Kidney (tissue), 14 donors: ENCODE measurements around the gene KRT20. TPM values are rescaled to one million over a fixed set of nuclear protein-coding genes. Genes with fewer than 3 reads are reported as not detected.

Experiments
- DNase-seq, 5 donors: peaks; one replicate each; pipeline ENCODE4 v3.0.0-alpha.2; 2013 to 2020
- FAIRE-seq: peaks from 2 replicates; lab custom pipeline; 2012; peaks lifted over from hg19 to GRCh38; lab: Jason Lieb, UNC
- H3K27ac ChIP-seq, 2 donors: one replicate each; pipeline ENCODE4 v1.7.0; 2013; ENCODE audit warnings: low read depth in 2 of 2, low read length in 2 of 2, inconsistent platforms in 1 of 2
- H3K27me3 ChIP-seq: one replicate; pipeline ENCODE4 v1.7.1; 2013; ENCODE audit warnings: low read length, inconsistent platforms; ENCODE audit not compliant: control insufficient read depth, insufficient read depth
- H3K36me3 ChIP-seq, 3 donors: one replicate each; pipeline versions ENCODE4 v1.7.0 to v1.7.1; 2013; ENCODE audit warnings: low read length in 3 of 3, control low read depth in 1 of 3, inconsistent platforms in 1 of 3; ENCODE audit not compliant: insufficient read depth in 3 of 3, control insufficient read depth in 2 of 3
- H3K4me1 ChIP-seq, 3 donors: one replicate each; pipeline versions ENCODE4 v1.7.0 to v1.7.1; 2013; ENCODE audit warnings: low read length in 3 of 3, inconsistent platforms in 1 of 3, low read depth in 1 of 3; ENCODE audit not compliant: control insufficient read depth in 2 of 3, insufficient read depth in 2 of 3
- H3K4me3 ChIP-seq, 3 donors: one replicate each; pipeline versions ENCODE4 v1.7.0 to v1.8.1; 2013; ENCODE audit warnings: low read length in 3 of 3, control low read depth in 1 of 3, inconsistent platforms in 1 of 3
- H3K9ac ChIP-seq, 3 donors: one replicate each; pipeline versions ENCODE4 v1.7.0 to v1.7.1; 2013; ENCODE audit warnings: low read length in 3 of 3, control low read depth in 1 of 3, inconsistent platforms in 1 of 3
- H3K9me3 ChIP-seq, 3 donors: one replicate each; pipeline versions ENCODE4 v1.7.0 to v1.7.1; 2013; ENCODE audit warnings: low read length in 3 of 3, control low read depth in 1 of 3, inconsistent platforms in 1 of 3; ENCODE audit not compliant: control insufficient read depth in 2 of 3, insufficient read depth in 1 of 3
- CTCF ChIP-seq: IDR thresholded peaks from 3 replicates; pipeline ENCODE4 v1.5.1; 2012; ENCODE audit warnings: mild to moderate bottlenecking, moderate library complexity, borderline replicate concordance; ENCODE audit not compliant: insufficient read depth; ENCODE audit errors: extremely low read depth
- intact Hi-C: fragments of 100-400 bp; cut with DNase I; formaldehyde crosslinking; loops from one replicate; pipeline ENCODE4 v1.11.1; 2022
- polyA plus RNA-seq: library from polyadenylated mRNA; stranded (reverse); fragments of 350-450 nt; fragmentation: Illumina TruSeq; extraction: RNeasy Lipid Tissue Mini Kit (QIAGEN cat#74804); gene quantifications from one replicate; pipeline ENCODE4 v1.2.3, GENCODE V29; 2014; ENCODE audit warnings: low read depth, low replicate concordance; ENCODE audit not compliant: insufficient read depth
- total RNA-seq: library from RNA; stranded (reverse); fragmentation: NEBNext Ultra II Directional; extraction: Animal tissue kit (Norgen Biotek cat#: 25700); gene quantifications from one replicate; pipeline ENCODE4 v1.2.1, GENCODE V29; 2021
- donor health status: control.
- donor health status: control.
- donor health status: control.
- donor health status: control.
- donor health status: control.
- donor health status: DM: yes; HTN: yes; CAD: no.
- donor health status: Normal renal cell carcinoma (clear cell type).

KRT20 gene
- total and polyA plus RNA-seq, 2 donors from 2014 or later: not detected

GRCh38 chr17:40916366-40916765 lies 31.3 kb upstream of the KRT20 start:
- Histone ChIP-seq H3K4me3 (no peak overlapping the region), H3K36me3 (no peaks in the 10 kb centered on the region), H3K27me3 (no peaks in the 10 kb centered on the region), H3K9ac (no peak overlapping the region), H3K4me1 (no peaks in the 10 kb centered on the region), H3K9me3 (no peaks in the 10 kb centered on the region), H3K27ac (no peak overlapping the region)
- intact Hi-C loops: loop anchor here (10.0 kb wide), 1 partner anchor 408 kb away; no protein-coding TSS in a partner anchor
- no peak for TF ChIP-seq CTCF
- DNase-seq (no peak), FAIRE-seq (no peak)

DNA sequence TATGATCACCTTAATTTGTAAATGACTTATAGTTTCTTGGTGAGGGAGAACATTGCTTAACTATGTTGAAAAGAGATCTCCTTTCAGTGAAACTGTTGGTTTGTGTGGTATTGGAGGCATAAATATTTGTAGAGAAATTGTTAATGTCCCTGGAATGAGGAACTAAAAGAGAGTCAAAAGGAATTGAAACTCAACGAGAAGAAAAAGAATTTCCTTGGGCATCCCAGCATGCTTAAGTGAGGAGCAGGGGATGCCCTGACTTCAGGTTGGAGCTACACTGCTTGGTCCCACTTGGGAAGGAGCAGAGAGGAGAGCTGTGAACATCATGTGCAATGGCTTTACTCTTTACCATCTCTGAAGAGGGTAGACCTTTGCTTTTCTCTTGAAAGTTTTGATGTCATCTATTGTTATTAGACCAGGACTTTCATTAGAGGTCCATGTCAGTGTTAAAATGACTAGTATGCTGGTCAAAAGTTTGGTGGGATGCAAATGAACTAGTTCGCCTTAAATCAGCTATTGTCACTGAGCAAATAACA lies 30.7 kb upstream of the KRT20 start:
- no peak for TF ChIP-seq CTCF
- Histone ChIP-seq H3K9me3 (no peaks in the 10 kb centered on the region), H3K27me3 (no peaks in the 10 kb centered on the region), H3K4me3 (no peak overlapping the region), H3K36me3 (no peaks in the 10 kb centered on the region), H3K4me1 (no peaks in the 10 kb centered on the region), H3K9ac (no peak overlapping the region), H3K27ac (no peak overlapping the region)
- intact Hi-C loops: loop anchor here (10.0 kb wide), 1 partner anchor 409 kb away; no protein-coding TSS in a partner anchor
- DNase-seq: no peak
- no peak for FAIRE-seq

DNA sequence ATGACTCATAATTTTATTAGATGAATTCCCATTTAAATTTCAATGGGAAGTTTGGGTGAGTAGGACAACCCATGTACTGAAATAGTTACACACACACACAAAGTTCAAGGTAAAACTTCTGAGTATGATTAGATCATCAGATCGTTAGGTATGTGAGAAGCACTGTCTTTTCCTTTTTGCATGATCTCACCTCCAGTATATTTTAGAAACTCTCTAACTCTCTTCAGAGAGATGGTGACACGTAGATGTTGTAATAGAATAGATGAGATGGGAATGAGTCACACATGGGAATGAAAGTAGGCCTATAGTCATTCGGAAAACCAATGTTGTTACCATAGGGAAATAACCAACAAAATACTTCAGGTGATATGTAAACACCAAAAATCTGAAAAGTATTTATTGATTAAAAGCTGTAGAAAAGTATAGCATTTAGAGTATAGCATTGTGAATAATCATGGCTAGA lies 30.2 kb upstream of the KRT20 start:
- H3K4me1 ChIP-seq: no peaks in the 10 kb centered on the region

More for the DNA sequence above, 30.2 kb upstream of the KRT20 start:
- DNase-seq (no peak), FAIRE-seq (no peak)
- TF ChIP-seq CTCF: no peak
- no peak overlapping the region for H3K4me3 ChIP-seq
- H3K27me3 ChIP-seq: no peaks in the 10 kb centered on the region
- no peak overlapping the region for H3K9ac ChIP-seq
- intact Hi-C loops: loop anchor here (10.0 kb wide), 1 partner anchor 410 kb away; no protein-coding TSS in a partner anchor
- H3K36me3 ChIP-seq: no peaks in the 10 kb centered on the region
- no peaks in the 10 kb centered on the region for H3K9me3 ChIP-seq
- no peak overlapping the region for H3K27ac ChIP-seq
